CD4-positive, alpha-beta T cell treated with Interleukin-2 at 100 ng/mL for 4 hours (primary cell): Measurements from ENCODE around the gene TRIO.

Experiments used
- DNase-seq: peaks from one replicate; pipeline ENCODE4 v3.0.0-alpha.2; 2020; ENCODE audit warnings: low spot score

TRIO gene

GRCh38 chr5:14267166-14267838 lies 124.2 kb downstream of the TRIO start:
- no peak for DNase-seq

DNA sequence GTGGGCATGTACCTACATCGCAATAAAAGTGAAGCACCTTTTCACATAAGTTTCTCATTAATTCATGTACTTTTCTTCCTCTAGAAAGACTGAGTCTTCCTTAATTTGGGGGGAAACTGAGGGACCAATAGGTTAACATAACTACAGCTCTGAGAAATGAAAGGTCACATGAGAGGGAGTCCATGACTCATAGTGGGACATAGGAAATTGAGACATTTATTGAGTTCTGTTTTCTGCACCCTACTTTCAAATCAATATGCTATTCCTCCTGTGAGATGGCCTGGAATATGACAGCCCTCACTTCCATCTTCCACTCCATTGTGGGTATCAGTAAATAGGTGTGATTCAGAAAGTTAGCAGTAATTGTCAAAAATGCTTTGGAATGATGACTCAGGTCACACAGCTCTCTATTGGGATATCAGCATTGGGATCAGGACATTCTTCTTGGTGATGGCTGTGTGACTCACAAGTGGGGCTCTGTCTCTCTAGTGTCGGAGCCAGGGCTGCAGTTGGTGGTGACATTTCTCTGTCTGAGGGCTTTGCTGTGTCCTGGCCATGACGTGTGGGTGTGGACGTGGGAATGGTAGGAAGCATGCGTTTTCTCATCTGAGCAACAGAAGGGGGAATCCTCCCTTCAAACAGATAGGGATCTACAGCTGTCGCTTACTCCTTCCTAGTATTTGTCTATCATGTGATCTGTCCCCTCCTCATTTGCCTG lies 125.0 kb downstream of the TRIO start:
- no peak for DNase-seq

GRCh38 chr5:14268738-14269137 lies 125.6 kb downstream of the TRIO start:
- DNase-seq: no peak

DNA sequence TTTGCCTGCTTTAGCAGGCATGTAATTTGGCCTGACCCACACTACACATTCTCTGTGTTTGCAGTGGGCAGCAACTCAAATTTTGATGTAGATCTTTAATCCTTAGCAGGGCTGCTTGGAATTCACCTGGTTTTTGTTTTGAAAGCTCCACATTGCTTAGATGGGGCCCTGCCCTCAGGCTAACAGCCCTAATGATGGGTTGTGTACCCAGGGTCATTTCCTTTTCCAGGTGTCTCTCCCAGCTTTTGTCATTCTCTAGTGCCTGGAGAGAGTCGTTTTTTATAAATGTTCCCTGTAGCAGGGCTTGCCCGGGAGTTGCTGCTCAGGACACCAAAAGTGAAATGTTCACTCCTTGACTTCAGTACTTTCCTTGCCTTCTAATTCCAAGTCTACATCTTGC lies 126.3 kb downstream of the TRIO start:
- no peak for DNase-seq

DNA sequence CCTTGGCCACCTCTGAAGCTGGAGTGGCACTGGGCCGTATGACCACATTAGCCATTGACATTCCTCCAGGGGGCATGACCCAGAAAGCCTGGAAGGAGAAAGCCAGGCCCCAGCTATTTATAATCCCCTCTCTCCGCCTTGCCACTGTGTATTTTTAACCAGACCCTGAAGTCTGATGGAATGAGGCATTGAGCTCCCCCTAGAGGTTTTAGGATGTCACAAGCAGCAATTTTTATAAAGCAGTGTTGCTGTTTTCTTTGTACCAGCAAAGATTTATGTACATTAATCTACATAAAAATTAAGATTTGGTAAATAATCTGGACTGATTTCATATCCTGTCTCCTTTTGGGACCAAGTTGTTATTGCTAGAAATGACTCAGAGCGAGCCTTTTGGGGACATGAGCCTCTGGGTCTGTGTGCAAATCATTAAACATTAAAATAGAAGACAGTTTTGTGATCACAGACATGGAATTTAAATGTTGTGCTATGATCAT lies 127.1 kb downstream of the TRIO start:
- peak; percentile 20 for DNase-seq

DNA sequence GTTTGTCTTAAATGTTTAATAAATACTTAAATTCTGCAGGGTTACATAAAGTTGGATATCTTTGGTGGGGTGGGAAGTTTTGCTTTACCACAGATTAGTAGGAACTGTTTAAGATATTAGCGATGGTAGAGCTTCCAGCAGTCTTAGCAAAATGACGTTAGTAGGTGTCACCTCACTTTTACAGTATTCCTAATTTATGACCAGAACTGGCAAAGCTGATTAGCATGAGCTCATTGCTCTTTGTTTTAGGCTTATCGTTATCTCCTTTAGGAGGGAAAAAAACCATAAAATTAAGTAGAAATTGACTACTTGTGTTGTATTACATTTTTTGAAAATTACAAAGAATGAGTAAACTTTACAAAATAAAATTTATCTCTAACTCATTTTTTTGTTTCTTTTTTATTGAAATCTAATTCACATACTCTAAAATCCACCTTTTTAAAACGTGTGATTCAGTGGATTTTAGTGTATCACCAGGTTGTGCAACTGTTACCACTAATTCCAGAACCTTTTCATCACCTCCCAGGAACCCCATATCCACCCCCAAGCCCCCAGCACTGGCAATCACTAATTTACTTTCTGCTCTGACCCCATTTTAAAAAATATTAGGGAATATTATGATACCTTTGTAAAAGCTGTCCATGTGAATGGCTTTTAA lies 129.5 kb downstream of the TRIO start:
- DNase-seq: no peak

GRCh38 chr5:14273207-14273767 lies 130.1 kb downstream of the TRIO start:
- no peak for DNase-seq

DNA sequence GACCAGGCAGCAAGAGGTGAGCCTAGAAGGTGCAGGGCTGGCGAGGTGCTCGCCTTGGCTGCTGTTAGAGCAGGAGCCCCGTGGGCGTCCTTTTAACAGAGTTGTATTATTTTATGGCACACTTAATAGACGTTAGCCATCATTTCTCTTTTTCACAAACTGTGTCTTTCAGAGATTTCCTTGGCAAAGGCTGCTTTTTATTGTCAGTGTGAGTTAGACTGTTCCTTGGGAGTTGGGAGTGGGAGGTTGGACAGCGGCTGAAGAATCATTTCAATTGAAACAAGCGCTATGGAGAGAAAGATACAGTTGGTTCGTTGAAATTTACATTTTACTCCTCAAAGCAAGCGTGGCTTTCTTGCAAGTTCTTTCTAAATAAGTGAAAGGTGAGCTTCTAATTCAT lies 133.2 kb downstream of the TRIO start:
- no peak for DNase-seq

DNA sequence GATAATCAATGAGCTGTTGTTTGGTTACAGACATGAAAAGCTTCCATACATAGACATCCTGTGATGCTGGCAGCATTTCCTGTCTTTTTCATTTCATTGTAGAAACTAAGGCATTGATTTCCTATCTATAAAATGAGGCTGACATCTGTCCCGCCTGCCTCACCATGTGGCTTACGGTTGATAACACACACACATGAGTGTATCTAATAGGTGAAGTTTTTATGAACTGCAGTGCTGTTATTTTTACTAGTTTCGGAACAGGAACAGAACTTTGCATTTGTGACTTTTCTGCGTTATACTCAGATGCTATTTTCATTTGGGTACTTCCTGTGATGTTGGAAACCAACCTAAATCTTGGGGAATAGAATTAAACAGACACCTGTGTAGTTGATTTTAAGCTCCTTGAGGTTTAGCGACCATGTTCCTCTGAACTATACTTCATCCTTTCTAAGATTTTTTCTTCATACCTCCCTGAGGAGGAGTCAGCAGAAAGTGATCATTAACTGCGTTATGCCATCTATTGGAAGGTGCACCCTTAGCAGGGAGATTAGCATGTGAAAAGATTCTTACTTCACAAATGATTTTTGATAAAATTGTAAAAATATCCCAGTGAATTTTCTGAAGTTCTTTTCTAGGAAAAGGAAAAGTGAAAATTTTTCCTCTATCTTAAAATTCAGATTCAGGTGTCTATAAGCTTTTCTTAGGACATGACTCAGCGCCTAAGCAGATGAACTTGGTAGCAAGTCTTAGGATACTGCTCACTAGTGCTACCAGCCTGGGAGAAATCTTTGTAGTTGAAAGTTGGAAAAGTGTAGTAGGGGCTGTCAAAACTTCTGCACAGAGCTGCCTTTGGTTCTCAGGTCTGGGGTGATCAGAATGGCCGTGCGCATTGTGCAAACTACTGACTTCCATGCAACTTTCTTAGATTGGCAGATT lies 134.5 kb downstream of the TRIO start:
- DNase-seq: no peak

DNA sequence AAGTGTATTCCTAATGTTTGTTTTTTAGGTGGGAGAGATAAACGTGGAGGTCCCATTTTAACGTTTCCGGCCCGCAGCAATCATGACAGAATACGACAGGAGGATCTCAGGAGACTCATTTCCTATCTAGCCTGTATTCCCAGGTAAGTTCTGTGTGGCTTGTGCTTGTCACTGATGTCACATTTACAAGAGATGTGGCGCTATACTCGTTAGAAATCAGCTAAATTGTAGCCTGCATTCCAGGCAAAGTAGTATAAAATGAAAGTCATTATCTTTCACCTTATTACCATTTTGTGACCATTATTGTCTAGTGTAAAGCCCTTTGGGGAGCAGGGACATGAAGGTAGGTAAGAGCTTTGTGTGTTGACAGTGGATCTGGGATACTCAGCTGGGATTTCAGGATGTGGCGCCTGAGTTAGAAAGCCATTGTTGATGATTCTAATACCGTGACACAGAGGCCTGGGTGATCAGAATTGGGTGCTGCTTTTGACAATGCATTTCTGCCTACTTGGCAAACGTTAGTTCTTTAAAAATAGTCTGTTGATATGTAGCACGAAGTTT lies 137.2 kb downstream of the TRIO start:
- DNase-seq: no peak

- no peak for DNase-seq
Observed at GRCh38 chr5:14281746-14282181, 138.6 kb downstream of the TRIO start.

GRCh38 chr5:14283139-14283538 lies 140.0 kb downstream of the TRIO start:
- no peak for DNase-seq

GRCh38 chr5:14284392-14285148 lies 141.4 kb downstream of the TRIO start:
- DNase-seq: no peak

DNA sequence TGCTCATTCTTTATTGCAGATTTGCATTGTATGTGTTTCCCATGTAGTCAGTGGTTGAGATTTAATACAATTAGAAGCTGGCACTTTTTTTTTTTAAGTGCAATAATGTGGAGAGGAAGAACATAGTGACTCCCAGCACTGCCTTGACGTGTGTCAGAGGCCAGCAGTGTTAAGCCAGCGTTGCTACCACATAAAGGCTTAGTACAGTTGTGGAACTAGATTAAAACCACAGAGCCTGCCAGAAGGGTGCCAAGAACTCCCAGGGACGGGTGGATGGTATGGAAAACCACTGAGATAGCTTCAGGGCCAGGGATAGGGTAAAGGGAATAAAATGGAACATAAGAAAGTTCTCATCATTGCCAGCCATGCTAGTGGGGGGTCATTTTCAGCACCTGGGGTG lies 142.9 kb downstream of the TRIO start:
- no peak for DNase-seq

- DNase-seq: no peak
Observed at GRCh38 chr5:14286574-14287421, 143.7 kb downstream of the TRIO start.

GRCh38 chr5:14292766-14293658 lies 149.9 kb downstream of the TRIO start:
- DNase-seq: no peak

DNA sequence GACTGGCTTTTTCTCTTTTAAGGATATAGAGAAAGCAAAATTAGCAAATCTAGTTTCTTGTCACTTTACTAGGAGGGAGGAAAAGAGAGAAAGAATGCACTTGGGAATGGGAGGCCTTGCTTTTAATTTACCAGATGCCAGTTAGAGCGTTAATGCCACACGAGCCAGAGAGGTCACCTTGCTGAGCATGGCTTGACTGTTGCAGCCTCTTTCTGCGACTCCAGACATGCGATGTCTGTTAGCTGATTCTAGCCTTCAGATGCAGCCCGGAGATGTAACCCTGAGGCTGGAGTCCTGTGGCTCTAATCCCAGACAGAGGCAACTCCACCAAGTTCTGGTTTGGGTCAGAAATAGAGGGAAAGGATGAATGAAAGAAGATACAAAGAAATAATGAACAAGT lies 152.5 kb downstream of the TRIO start:
- no peak for DNase-seq

DNA sequence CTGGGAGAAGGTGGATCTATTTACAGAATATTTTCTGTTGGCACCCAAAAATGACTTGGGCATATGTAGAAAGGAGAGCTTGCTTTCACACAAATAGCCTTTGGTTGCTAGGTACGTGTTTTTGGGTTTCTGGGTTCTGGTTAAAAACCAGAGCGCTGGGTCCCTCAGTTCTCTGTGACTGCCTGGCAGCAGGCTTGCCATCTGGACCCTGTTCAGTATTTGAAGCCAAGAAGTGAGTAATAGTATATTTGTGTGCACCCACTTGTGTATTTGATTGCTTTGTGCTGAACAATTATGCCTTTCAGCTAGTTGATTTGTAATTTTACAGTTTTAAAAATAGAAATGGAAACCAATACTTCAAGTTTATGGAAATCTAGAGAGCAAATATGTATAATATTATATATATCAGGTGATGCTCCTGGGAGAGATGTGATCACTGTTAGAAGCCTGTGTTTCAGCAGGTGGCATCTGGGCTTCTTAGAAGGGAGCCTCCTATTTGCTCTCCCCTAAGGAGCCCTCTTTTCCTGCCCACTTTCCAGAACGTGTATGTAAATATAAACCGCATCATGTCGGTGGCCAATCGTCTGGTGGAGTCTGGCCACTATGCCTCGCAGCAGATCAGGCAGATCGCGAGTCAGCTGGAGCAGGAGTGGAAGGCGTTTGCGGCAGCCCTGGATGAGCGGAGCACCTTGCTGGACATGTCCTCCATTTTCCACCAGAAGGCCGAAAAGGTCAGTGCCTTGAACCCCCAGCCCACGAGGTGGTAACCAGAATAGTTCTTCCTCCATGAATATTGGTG lies 153.6 kb downstream of the TRIO start:
- no peak for DNase-seq
